IMR-90 (cell line): ENCODE measurements around the gene NPPA. TPM values are rescaled to one million over a fixed set of nuclear protein-coding genes. Genes with fewer than 3 reads are reported as not detected.

Experiments used
- ATAC-seq: fragments of 200-7000 bp; cut with Tn5 transposase; 2 replicates; pipeline ENCODE4 v1.9.1; 2020; ENCODE audit warnings: low read depth, mild to moderate bottlenecking, moderate library complexity
- BruUV-seq: library from RNA; stranded (reverse); fragments of 400-500 nt; replicated peaks from 2 replicates; lab custom pipeline; 2021; lab: Mats Ljungman, UMichigan
- CTCF ChIA-PET: fragments of 300-600 bp; formaldehyde crosslinking; extraction: SDS; loops from one replicate; lab custom pipeline; 2021; ENCODE audit warnings: antibody characterized with exemption; lab: Yijun Ruan, JAX
- POLR2A ChIA-PET: fragments of 300-600 bp; sonication (Branson Sonifier 250); formaldehyde crosslinking; loops from one replicate; lab custom pipeline; 2022; ENCODE audit warnings: antibody characterized with exemption; ENCODE audit not compliant: unreplicated experiment; lab: Charles Lee
- DNase-seq: peaks from one replicate; pipeline ENCODE4 v3.0.0; 2013
- H2AFZ ChIP-seq: replicated peaks from 2 replicates; pipeline ENCODE3; 2013; ENCODE audit warnings: low read length, mild to moderate bottlenecking; ENCODE audit not compliant: poor library complexity
- H2AK5ac ChIP-seq: 2 replicates; pipeline ENCODE4 v1.6.1; 2013; ENCODE audit warnings: low read depth, low read length, inconsistent platforms
- H2AK9ac ChIP-seq: replicated peaks from 2 replicates; pipeline ENCODE3; 2013; ENCODE audit warnings: mild to moderate bottlenecking, low read depth, low read length, moderate library complexity; ENCODE audit not compliant: poor library complexity
- H2BK120ac ChIP-seq: 2 replicates; pipeline ENCODE4 v1.6.1; 2013; ENCODE audit warnings: low read depth, low read length, inconsistent platforms
- H2BK15ac ChIP-seq: 3 replicates; pipeline ENCODE4 v1.6.1; 2013; ENCODE audit warnings: low read depth, low read length, inconsistent platforms
- H2BK20ac ChIP-seq: 2 replicates; pipeline ENCODE4 v1.6.1; 2013; ENCODE audit warnings: low read depth, mild to moderate bottlenecking, inconsistent platforms, low read length, moderate library complexity
- H2BK5ac ChIP-seq: 2 replicates; pipeline ENCODE4 v1.6.1; 2013; ENCODE audit warnings: mild to moderate bottlenecking, low read depth, low read length, inconsistent platforms; ENCODE audit not compliant: poor library complexity, severe bottlenecking
- H3K14ac ChIP-seq: replicated peaks from 2 replicates; pipeline ENCODE4 v1.6.1; 2013; ENCODE audit warnings: low read depth, low read length, inconsistent platforms
- H3K18ac ChIP-seq: 2 replicates; pipeline ENCODE4 v1.6.1; 2013; ENCODE audit warnings: low read depth, low read length, control low read depth
- H3K23ac ChIP-seq: 2 replicates; pipeline ENCODE4 v1.6.1; 2013; ENCODE audit warnings: low read depth, low read length, inconsistent platforms
- H3K27ac ChIP-seq: 2 replicates; pipeline ENCODE4 v1.5.1; 2013; ENCODE audit warnings: mild to moderate bottlenecking, control low read depth, low read length; ENCODE audit not compliant: insufficient read depth
- H3K27me3 ChIP-seq: 2 replicates; pipeline ENCODE4 v1.6.1; 2013; ENCODE audit warnings: low read length; ENCODE audit not compliant: control insufficient read depth, insufficient read depth
- H3K36me3 ChIP-seq: 2 replicates; pipeline ENCODE4 v1.6.1; 2013; ENCODE audit warnings: low read length, mixed read lengths; ENCODE audit not compliant: control insufficient read depth, insufficient read depth
- H3K4ac ChIP-seq: 2 replicates; pipeline ENCODE4 v1.6.1; 2013; ENCODE audit warnings: low read depth, low read length, inconsistent platforms
- H3K4me1 ChIP-seq: 2 replicates; pipeline ENCODE4 v1.6.1; 2013; ENCODE audit warnings: low read length, mixed read lengths; ENCODE audit not compliant: control insufficient read depth, insufficient read depth
- H3K4me2 ChIP-seq: 2 replicates; pipeline ENCODE4 v1.6.1; 2013; ENCODE audit warnings: low read depth, mild to moderate bottlenecking, control low read depth, low read length, moderate library complexity
- H3K4me3 ChIP-seq: 2 replicates; pipeline ENCODE4 v1.5.1; 2013; ENCODE audit warnings: low read depth, mild to moderate bottlenecking, control low read depth, low read length, moderate library complexity; ENCODE audit not compliant: insufficient read depth
- H3K56ac ChIP-seq: 2 replicates; pipeline ENCODE4 v1.6.1; 2013; ENCODE audit warnings: low read length, inconsistent platforms; ENCODE audit not compliant: insufficient read depth; ENCODE audit errors: extremely low read depth
- H3K79me1 ChIP-seq, 2 experiments: 2 replicates each; pipeline ENCODE4 v1.6.1; 2013; ENCODE audit warnings: low read length in 2 of 2, inconsistent platforms in 1 of 2, low read depth in 1 of 2
- H3K9ac ChIP-seq: 2 replicates; pipeline ENCODE4 v1.6.1; 2013; ENCODE audit warnings: low read depth, low read length, control low read depth
- H3K9me1 ChIP-seq: 2 replicates; pipeline ENCODE4 v1.6.1; 2013; ENCODE audit warnings: low read length, inconsistent platforms; ENCODE audit not compliant: insufficient read depth
- H3K9me3 ChIP-seq: 2 replicates; pipeline ENCODE4 v1.6.1; 2013; ENCODE audit warnings: low read length; ENCODE audit not compliant: control insufficient read depth, insufficient read depth
- H4K20me1 ChIP-seq: 2 replicates; pipeline ENCODE4 v1.6.1; 2013; ENCODE audit warnings: low read length, inconsistent platforms; ENCODE audit not compliant: insufficient read depth
- H4K5ac ChIP-seq: 2 replicates; pipeline ENCODE4 v1.6.1; 2013; ENCODE audit warnings: mild to moderate bottlenecking, low read depth, low read length, control low read depth
- H4K8ac ChIP-seq, 2 experiments: 2 replicates each; pipeline ENCODE4 v1.6.1; 2013; ENCODE audit warnings: low read depth in 2 of 2, low read length in 2 of 2, control low read depth in 1 of 2, inconsistent platforms in 1 of 2
- H4K91ac ChIP-seq: 2 replicates; pipeline ENCODE4 v1.6.1; 2013; ENCODE audit warnings: low read depth, low read length, inconsistent platforms; ENCODE audit not compliant: insufficient read depth
- MAZ ChIP-seq: IDR thresholded peaks from 2 replicates; pipeline ENCODE4 v1.6.1; 2012; ENCODE audit warnings: low read depth, mild to moderate bottlenecking, low read length, improper control_type of control experiment, moderate library complexity, borderline replicate concordance
- SMC3 ChIP-seq: fragments of 150-350 bp; IDR thresholded peaks from 2 replicates; pipeline ENCODE4 v1.6.1; 2016; ENCODE audit warnings: low read depth, mild to moderate bottlenecking, antibody characterized with exemption, low read length, moderate library complexity
- WGBS, 2 experiments: methylation state at CpG; one replicate each; pipeline versions ENCODE4 v1.1.5 to v1.1.7; 2013; ENCODE audit warnings: missing lambda C conversion rate in 2 of 2; ENCODE audit not compliant: insufficient read length in 1 of 2; ENCODE audit errors: extremely low coverage in 2 of 2; 5-methylcytosine and 5-hydroxymethylcytosine counted together
- dilution Hi-C: fragments of 300-500 bp; cut with HindIII; formaldehyde crosslinking; loops from one replicate; pipeline ENCODE4 v1.14.3; 2018; ENCODE audit warnings: low sequenced_read_pairs; ENCODE audit not compliant: unreplicated experiment
- in situ Hi-C: fragments of 300-500 bp; cut with MboI; formaldehyde crosslinking; loops from 3 replicates; pipeline ENCODE4 v1.14.3; 2019; ENCODE audit warnings: low sequenced_read_pairs, inconsistent platforms, mixed read lengths
- intact Hi-C: fragments of 100-400 bp; cut with micrococcal nuclease; formaldehyde crosslinking; loops from 2 replicates; pipeline ENCODE4 v1.10.0; 2022
- polyA plus RNA-seq, 3 experiments: library from polyadenylated mRNA; depleted of rRNA; stranded (reverse); fragments of >200 nt; gene quantifications; 2 replicates each; pipeline ENCODE4 v1.2.3, GENCODE V29; 2012; ENCODE audit warnings: low replicate concordance in 1 of 3
- total RNA-seq: library from RNA; depleted of rRNA; stranded (reverse); fragments of >200 nt; gene quantifications from 2 replicates; pipeline ENCODE4 v1.2.3, GENCODE V29; 2012

Gene NPPA
- total and polyA plus RNA-seq, 2 of the 4 experiments (the other 2 are of a cell fraction) = not detected

- no peak overlapping the region for H2BK5ac ChIP-seq
- H3K27ac ChIP-seq = no peak overlapping the region
- H3K27me3 ChIP-seq = peaks cover 36% of the 10 kb centered on the region
- DNase-seq (no peak), ATAC-seq (no peak)
- H3K4me2 ChIP-seq = no peak overlapping the region
- H3K23ac ChIP-seq = no peak overlapping the region
- TF ChIP-seq SMC3 (no peak), MAZ (no peak)
- no peak overlapping the region for H4K5ac ChIP-seq
- no peak overlapping the region for H3K4ac ChIP-seq
- H2BK15ac ChIP-seq = no peak overlapping the region
- H3K56ac ChIP-seq = no peak overlapping the region
- no peaks in the 10 kb centered on the region for H3K4me1 ChIP-seq
- no peak overlapping the region for H2BK20ac ChIP-seq
- no peaks in the 10 kb centered on the region for H3K9me3 ChIP-seq
- H3K14ac ChIP-seq = no peak overlapping the region
- dilution Hi-C loops (no loop called here), in situ Hi-C loops (no loop called here), intact Hi-C loops (no loop called here)
- H2BK120ac ChIP-seq = no peak overlapping the region
- no peaks in the 10 kb centered on the region for H3K9me1 ChIP-seq
- no peak overlapping the region for H4K91ac ChIP-seq
- 80% methylated on average over 1 of the region's 5 CpGs; no CpG with 5 or more reads in 1 of the 2 experiments for WGBS, 2 experiments
- no peaks in the 10 kb centered on the region for H3K79me1 ChIP-seq
- no peaks in the 10 kb centered on the region for H3K36me3 ChIP-seq
- H2AFZ ChIP-seq = no peak overlapping the region
- POLR2A ChIA-PET = interaction anchor here (1.2 kb wide), 1 partner anchor 38 kb away, joined by 3 read pairs; no protein-coding TSS in a partner anchor
- no peak overlapping the region for H2AK9ac ChIP-seq
- H3K9ac ChIP-seq = no peak overlapping the region
- no peak overlapping the region for H3K18ac ChIP-seq
- no peak overlapping the region for H3K4me3 ChIP-seq
- CTCF ChIA-PET = no interaction called here
- H4K20me1 ChIP-seq = no peaks in the 10 kb centered on the region
- H4K8ac ChIP-seq = no peak overlapping the region
- no TSS peak for BruUV-seq
- no peak overlapping the region for H2AK5ac ChIP-seq
Observed at GRCh38 chr1:11869650-11870207, 22.1 kb upstream of the NPPA start.
